ENCODE data around the gene KIRREL3.

GRCh38 chr11:126893796-126894195 is 106.8 kb downstream of the KIRREL3 start:
- TF ChIP-seq, protein P1, sequence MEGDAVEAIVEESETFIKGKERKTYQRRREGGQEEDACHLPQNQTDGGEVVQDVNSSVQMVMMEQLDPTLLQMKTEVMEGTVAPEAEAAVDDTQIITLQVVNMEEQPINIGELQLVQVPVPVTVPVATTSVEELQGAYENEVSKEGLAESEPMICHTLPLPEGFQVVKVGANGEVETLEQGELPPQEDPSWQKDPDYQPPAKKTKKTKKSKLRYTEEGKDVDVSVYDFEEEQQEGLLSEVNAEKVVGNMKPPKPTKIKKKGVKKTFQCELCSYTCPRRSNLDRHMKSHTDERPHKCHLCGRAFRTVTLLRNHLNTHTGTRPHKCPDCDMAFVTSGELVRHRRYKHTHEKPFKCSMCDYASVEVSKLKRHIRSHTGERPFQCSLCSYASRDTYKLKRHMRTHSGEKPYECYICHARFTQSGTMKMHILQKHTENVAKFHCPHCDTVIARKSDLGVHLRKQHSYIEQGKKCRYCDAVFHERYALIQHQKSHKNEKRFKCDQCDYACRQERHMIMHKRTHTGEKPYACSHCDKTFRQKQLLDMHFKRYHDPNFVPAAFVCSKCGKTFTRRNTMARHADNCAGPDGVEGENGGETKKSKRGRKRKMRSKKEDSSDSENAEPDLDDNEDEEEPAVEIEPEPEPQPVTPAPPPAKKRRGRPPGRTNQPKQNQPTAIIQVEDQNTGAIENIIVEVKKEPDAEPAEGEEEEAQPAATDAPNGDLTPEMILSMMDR (IDR thresholded peaks at IDR 0.05 in 2 of 3, conservative IDR thresholded peaks at IDR 0.05 in 1 of 3; ENCODE audit: insufficient read depth in 2 of 3, low read depth in 1 of 3, low read length in 3 of 3) = no peak
- TF ChIP-seq KDM1A (IDR thresholded peaks at IDR 0.05) (no peak), LCOR (CRISPR knock-in tag; IDR thresholded peaks at IDR 0.05) (no peak), POLR2G (IDR thresholded peaks at IDR 0.05; ENCODE audit: low read depth, low read length) (no peak), ELF1 (tag; IDR thresholded peaks at IDR 0.05) (no peak), SAFB (IDR thresholded peaks at IDR 0.05; ENCODE audit: borderline replicate concordance, low read depth, low read length) (no peak), SREBF2 (CRISPR knock-in tag; IDR thresholded peaks at IDR 0.05) (no peak), POLR2A (conservative IDR thresholded peaks at IDR 0.05) (no peak), NBN (IDR thresholded peaks at IDR 0.05; ENCODE audit: low read depth) (no peak), KLF10 (CRISPR knock-in tag; IDR thresholded peaks at IDR 0.05) (no peak), GABPB1 (CRISPR knock-in tag; IDR thresholded peaks at IDR 0.05) (no peak)
- TF ChIP-seq, protein P2, sequence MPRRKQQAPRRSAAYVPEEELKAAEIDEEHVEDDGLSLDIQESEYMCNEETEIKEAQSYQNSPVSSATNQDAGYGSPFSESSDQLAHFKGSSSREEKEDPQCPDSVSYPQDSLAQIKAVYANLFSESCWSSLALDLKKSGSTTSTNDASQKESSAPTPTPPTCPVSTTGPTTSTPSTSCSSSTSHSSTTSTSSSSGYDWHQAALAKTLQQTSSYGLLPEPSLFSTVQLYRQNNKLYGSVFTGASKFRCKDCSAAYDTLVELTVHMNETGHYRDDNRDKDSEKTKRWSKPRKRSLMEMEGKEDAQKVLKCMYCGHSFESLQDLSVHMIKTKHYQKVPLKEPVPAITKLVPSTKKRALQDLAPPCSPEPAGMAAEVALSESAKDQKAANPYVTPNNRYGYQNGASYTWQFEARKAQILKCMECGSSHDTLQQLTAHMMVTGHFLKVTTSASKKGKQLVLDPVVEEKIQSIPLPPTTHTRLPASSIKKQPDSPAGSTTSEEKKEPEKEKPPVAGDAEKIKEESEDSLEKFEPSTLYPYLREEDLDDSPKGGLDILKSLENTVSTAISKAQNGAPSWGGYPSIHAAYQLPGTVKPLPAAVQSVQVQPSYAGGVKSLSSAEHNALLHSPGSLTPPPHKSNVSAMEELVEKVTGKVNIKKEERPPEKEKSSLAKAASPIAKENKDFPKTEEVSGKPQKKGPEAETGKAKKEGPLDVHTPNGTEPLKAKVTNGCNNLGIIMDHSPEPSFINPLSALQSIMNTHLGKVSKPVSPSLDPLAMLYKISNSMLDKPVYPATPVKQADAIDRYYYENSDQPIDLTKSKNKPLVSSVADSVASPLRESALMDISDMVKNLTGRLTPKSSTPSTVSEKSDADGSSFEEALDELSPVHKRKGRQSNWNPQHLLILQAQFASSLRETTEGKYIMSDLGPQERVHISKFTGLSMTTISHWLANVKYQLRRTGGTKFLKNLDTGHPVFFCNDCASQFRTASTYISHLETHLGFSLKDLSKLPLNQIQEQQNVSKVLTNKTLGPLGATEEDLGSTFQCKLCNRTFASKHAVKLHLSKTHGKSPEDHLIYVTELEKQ (CRISPR knock-in tag; IDR thresholded peaks at IDR 0.05) = no peak
- TF ChIP-seq, protein P3, sequence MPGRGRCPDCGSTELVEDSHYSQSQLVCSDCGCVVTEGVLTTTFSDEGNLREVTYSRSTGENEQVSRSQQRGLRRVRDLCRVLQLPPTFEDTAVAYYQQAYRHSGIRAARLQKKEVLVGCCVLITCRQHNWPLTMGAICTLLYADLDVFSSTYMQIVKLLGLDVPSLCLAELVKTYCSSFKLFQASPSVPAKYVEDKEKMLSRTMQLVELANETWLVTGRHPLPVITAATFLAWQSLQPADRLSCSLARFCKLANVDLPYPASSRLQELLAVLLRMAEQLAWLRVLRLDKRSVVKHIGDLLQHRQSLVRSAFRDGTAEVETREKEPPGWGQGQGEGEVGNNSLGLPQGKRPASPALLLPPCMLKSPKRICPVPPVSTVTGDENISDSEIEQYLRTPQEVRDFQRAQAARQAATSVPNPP (IDR thresholded peaks at IDR 0.05; ENCODE audit: borderline replicate concordance, insufficient read depth, insufficient read length) = no peak

Data from K562 (cell line).